NCI-H526 (cell line): ENCODE data around the gene BCL3.
A peak's percentile ranks its signal among the peaks of the same experiment; 100 is the strongest.

ENCODE experiments used
- DNase-seq, 2 experiments: peaks; one replicate each; lab custom pipeline; 2025; lab: John Stamatoyannopoulos, UW

BCL3 gene

GRCh38 chr19:44741841-44742329 is 6.6 kb upstream of the BCL3 start:
- no peak for DNase-seq

- DNase-seq, result no peak
These were observed 6.0 kb upstream of the BCL3 start for GRCh38 chr19:44742330-44743061.

GRCh38 chr19:44744871-44745332 is 3.6 kb upstream of the BCL3 start:
- DNase-seq, result no peak

- DNase-seq, result no peak
These were observed 3.1 kb upstream of the BCL3 start for GRCh38 chr19:44745341-44745831.

GRCh38 chr19:44745887-44746600 is 2.5 kb upstream of the BCL3 start:
- no peak for DNase-seq

- no peak for DNase-seq
These were observed 1.9 kb upstream of the BCL3 start for GRCh38 chr19:44746616-44746945.

GRCh38 chr19:44746946-44747738 is 1.4 kb upstream of the BCL3 start:
- peak in 1 of 2 experiments; percentile 58 for DNase-seq

GRCh38 chr19:44747739-44748425 is 626 bp upstream of the BCL3 start:
- peak in 1 of 2 experiments; percentile 48 for DNase-seq

GRCh38 chr19:44749292-44749691 is 784 bp downstream of the BCL3 start:
- no peak for DNase-seq

GRCh38 chr19:44749994-44750393 is 1.5 kb downstream of the BCL3 start:
- DNase-seq, result no peak

GRCh38 chr19:44752123-44752815 is 3.8 kb downstream of the BCL3 start:
- no peak for DNase-seq

GRCh38 chr19:44752816-44753625 is 4.5 kb downstream of the BCL3 start:
- DNase-seq, result peak; percentile 65 to 87

GRCh38 chr19:44753626-44753931 is 5.1 kb downstream of the BCL3 start:
- no peak for DNase-seq

- peak in 1 of 2 experiments; percentile 81 for DNase-seq
These were observed 5.6 kb downstream of the BCL3 start for GRCh38 chr19:44753932-44754749.

GRCh38 chr19:44754750-44755080 is 6.2 kb downstream of the BCL3 start:
- no peak for DNase-seq

- no peak for DNase-seq
These were observed 6.7 kb downstream of the BCL3 start for GRCh38 chr19:44755219-44755618.

- no peak for DNase-seq
These were observed 7.6 kb downstream of the BCL3 start for GRCh38 chr19:44756089-44756562.

GRCh38 chr19:44757057-44757734 is 8.7 kb downstream of the BCL3 start:
- DNase-seq, result peak; percentile 31 to 79
